Brain pericyte (primary cell): ENCODE data around the gene SHISA2.

Experiments used
- DNase-seq: peaks from one replicate; pipeline ENCODE4 v3.0.0-alpha.2; 2012; ENCODE audit warnings: low read depth, low spot score

SHISA2 gene

GRCh38 chr13:26017932-26018665, 33.7 kb downstream of the SHISA2 start:
- DNase-seq: no peak

GRCh38 chr13:26017196-26017921, 34.5 kb downstream of the SHISA2 start:
- no peak for DNase-seq

- no peak for DNase-seq
These were observed 35.6 kb downstream of the SHISA2 start for GRCh38 chr13:26016189-26016588.

- no peak for DNase-seq
These were observed 36.3 kb downstream of the SHISA2 start for GRCh38 chr13:26015271-26016125.

- no peak for DNase-seq
These were observed 38.8 kb downstream of the SHISA2 start for GRCh38 chr13:26012995-26013394.

GRCh38 chr13:26011996-26012821, 39.6 kb downstream of the SHISA2 start:
- DNase-seq: no peak

- DNase-seq: no peak
These were observed 40.6 kb downstream of the SHISA2 start for GRCh38 chr13:26011208-26011573.

GRCh38 chr13:26010487-26011207, 41.2 kb downstream of the SHISA2 start:
- no peak for DNase-seq

GRCh38 chr13:26007261-26008125, 44.3 kb downstream of the SHISA2 start:
- no peak for DNase-seq
